ENCODE measurements around the gene CLDN20. TPM values are rescaled to one million over a fixed set of nuclear protein-coding genes. Genes with fewer than 3 reads are reported as not detected.
"Not testable (repeated sequence)": the region's sequence is repeated elsewhere in the genome, so short reads cannot be mapped to it uniquely, and the experiment has no call there.

The CLDN20 gene
- total and polyA plus RNA-seq, 7 experiments from 2014 or later: not detected

DNA sequence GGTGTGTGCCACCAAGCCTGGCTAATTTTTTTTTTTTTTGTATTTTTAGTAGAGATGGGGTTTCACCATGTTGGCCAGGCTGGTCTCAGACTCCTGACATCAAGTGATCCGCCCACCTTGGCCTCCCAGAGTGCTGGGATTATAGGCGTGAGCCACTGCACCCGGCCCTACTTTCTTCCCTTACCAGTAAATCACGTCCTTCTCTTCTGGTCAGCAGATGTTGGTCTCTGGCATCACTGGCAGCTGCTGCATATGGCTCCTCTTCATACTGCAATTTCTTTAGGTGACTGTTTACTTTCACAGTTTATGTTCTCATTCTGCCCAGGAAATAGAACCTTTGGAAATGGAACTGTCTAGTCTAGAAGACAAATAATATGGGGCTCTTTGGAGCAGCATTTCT lies 32.8 kb upstream of the CLDN20 start:
- intact Hi-C loops (cut with micrococcal nuclease); H3K9me3 Mint-ChIP-seq; POLR2A ChIA-PET; H3K4me3 ChIP-seq (ENCODE audit: low read length); H3K27ac Mint-ChIP-seq; H3K36me3 ChIP-seq (ENCODE audit: control insufficient read depth in 2 of 3, insufficient read depth in 3 of 3, low read length in 3 of 3); DNase-seq; H3K27me3 ChIP-seq (ENCODE audit: control insufficient read depth in 2 of 2, insufficient read depth in 2 of 2, low read length in 2 of 2); H3K27ac ChIP-seq (ENCODE audit: low read depth, low read length); ATAC-seq; CTCF ChIA-PET; H3K4me3 Mint-ChIP-seq; H3K4me1 ChIP-seq (ENCODE audit: control insufficient read depth in 2 of 2, insufficient read depth in 2 of 2, low read length in 2 of 2); H3K4me1 Mint-ChIP-seq; H3K36me3 Mint-ChIP-seq; H3K9me3 ChIP-seq (ENCODE audit: control insufficient read depth in 2 of 3, low read length in 3 of 3): not testable (repeated sequence)
- peaks cover 0 to 14% (median 4%) of the 10 kb centered on the region in 5 donors for H3K27me3 Mint-ChIP-seq

- Mint-ChIP-seq H3K4me3 (no peak overlapping the region), H3K4me1 (no peaks in the 10 kb centered on the region), H3K27ac (no peak overlapping the region), H3K27me3 (peaks cover 0 to 9% (median 8%) of the 10 kb centered on the region in 5 donors), H3K36me3 (peaks cover 0 to 5% (median 4%) of the 10 kb centered on the region in 5 donors), H3K9me3 (peaks cover 0 to 16% (median 3%) of the 10 kb centered on the region in 11 donors)
- intact Hi-C loops (cut with micrococcal nuclease): no loop called here
- no peaks in the 10 kb centered on the region for H3K36me3 ChIP-seq (ENCODE audit: control insufficient read depth in 2 of 3, insufficient read depth in 3 of 3, low read length in 3 of 3)
- no peaks in the 10 kb centered on the region for H3K27me3 ChIP-seq (ENCODE audit: control insufficient read depth in 2 of 2, insufficient read depth in 2 of 2, low read length in 2 of 2)
- no peak overlapping the region for H3K4me3 ChIP-seq (ENCODE audit: low read length)
- no peaks in the 10 kb centered on the region for H3K4me1 ChIP-seq (ENCODE audit: control insufficient read depth in 2 of 2, insufficient read depth in 2 of 2, low read length in 2 of 2)
- ATAC-seq (no peak), DNase-seq (no peak)
- ChIA-PET POLR2A (no interaction called here), CTCF (no interaction called here)
- peaks cover 0 to 4% (median 0%) of the 10 kb centered on the region in 3 experiments for H3K9me3 ChIP-seq (ENCODE audit: control insufficient read depth in 2 of 3, low read length in 3 of 3)
- no peak overlapping the region for H3K27ac ChIP-seq (ENCODE audit: low read depth, low read length)
Observed at GRCh38 chr6:155232848-155233247, 31.0 kb upstream of the CLDN20 start.

DNA sequence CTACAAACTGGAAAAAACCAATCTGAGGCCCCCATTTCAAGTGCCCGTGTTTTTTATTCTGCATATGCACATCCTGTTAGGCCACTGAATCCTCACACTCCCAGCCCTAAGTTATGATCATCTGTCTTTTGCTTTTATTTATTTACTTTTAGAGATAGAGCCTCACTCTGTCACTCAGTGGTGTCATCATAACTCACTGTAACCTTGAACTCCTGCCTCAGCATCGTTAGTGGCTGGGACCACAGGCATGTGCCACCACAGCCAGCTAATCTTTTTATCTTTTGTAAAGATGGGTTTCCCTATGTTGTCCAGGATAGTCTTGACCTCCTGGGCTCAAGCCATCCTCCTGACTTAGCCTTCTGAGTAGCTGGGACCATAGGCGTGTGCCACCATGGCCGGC lies 29.6 kb upstream of the CLDN20 start:
- no peak for DNase-seq
- CTCF ChIA-PET: no interaction called here
- intact Hi-C loops (cut with micrococcal nuclease): no loop called here
- ATAC-seq: no peak
- Mint-ChIP-seq H3K9me3 (peaks cover 0 to 29% (median 10%) of the 10 kb centered on the region in 11 donors), H3K27ac (no peak overlapping the region), H3K36me3 (peaks cover 0 to 16% (median 4%) of the 10 kb centered on the region in 5 donors), H3K4me1 (no peaks in the 10 kb centered on the region), H3K27me3 (peaks cover 0 to 17% (median 13%) of the 10 kb centered on the region in 5 donors), H3K4me3 (no peak overlapping the region)
- H3K4me1 ChIP-seq (ENCODE audit: control insufficient read depth in 2 of 2, insufficient read depth in 2 of 2, low read length in 2 of 2): no peaks in the 10 kb centered on the region
- no peaks in the 10 kb centered on the region for H3K36me3 ChIP-seq (ENCODE audit: control insufficient read depth in 2 of 3, insufficient read depth in 3 of 3, low read length in 3 of 3)
- peaks cover 0 to 4% (median 0%) of the 10 kb centered on the region in 3 experiments for H3K9me3 ChIP-seq (ENCODE audit: control insufficient read depth in 2 of 3, low read length in 3 of 3)
- H3K4me3 ChIP-seq (ENCODE audit: low read length): no peak overlapping the region
- POLR2A ChIA-PET: no interaction called here
- no peak overlapping the region for H3K27ac ChIP-seq (ENCODE audit: low read depth, low read length)
- no peaks in the 10 kb centered on the region for H3K27me3 ChIP-seq (ENCODE audit: control insufficient read depth in 2 of 2, insufficient read depth in 2 of 2, low read length in 2 of 2)

DNA sequence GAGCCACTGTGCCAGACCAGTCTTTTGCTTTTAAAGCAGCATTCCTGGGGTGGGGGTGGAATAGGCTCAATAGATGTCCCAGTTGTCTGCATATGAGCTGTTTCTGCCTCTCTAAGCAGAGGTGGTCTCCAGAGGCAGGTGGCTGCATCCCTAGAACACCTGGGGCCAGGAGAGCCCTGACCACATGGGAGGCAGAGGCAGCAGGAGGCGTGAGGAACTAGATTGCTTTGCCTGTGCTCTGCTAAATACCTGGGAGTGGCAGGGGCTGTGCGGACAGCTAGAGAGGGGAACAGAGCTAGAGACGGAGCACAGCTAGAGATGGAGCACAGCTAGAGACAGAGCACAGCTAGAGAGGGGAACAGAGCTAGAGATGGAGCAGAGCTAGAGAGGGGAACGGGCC lies 29.1 kb upstream of the CLDN20 start:
- ChIA-PET POLR2A (no interaction called here), CTCF (no interaction called here)
- H3K4me3 ChIP-seq (ENCODE audit: low read length): no peak overlapping the region
- no peaks in the 10 kb centered on the region for H3K36me3 ChIP-seq (ENCODE audit: control insufficient read depth in 2 of 3, insufficient read depth in 3 of 3, low read length in 3 of 3)
- H3K4me1 ChIP-seq (ENCODE audit: control insufficient read depth in 2 of 2, insufficient read depth in 2 of 2, low read length in 2 of 2): no peaks in the 10 kb centered on the region
- Mint-ChIP-seq H3K36me3 (peaks cover 0 to 16% (median 4%) of the 10 kb centered on the region in 5 donors), H3K27ac (no peak overlapping the region), H3K27me3 (peaks cover 0 to 17% (median 13%) of the 10 kb centered on the region in 5 donors), H3K4me3 (no peak overlapping the region), H3K9me3 (peaks cover 0 to 30% (median 10%) of the 10 kb centered on the region in 11 donors), H3K4me1 (no peaks in the 10 kb centered on the region)
- ATAC-seq (no peak), DNase-seq (no peak)
- H3K27ac ChIP-seq (ENCODE audit: low read depth, low read length): no peak overlapping the region
- intact Hi-C loops (cut with micrococcal nuclease): no loop called here
- peaks cover 0 to 4% (median 0%) of the 10 kb centered on the region in 3 experiments for H3K9me3 ChIP-seq (ENCODE audit: control insufficient read depth in 2 of 3, low read length in 3 of 3)
- H3K27me3 ChIP-seq (ENCODE audit: control insufficient read depth in 2 of 2, insufficient read depth in 2 of 2, low read length in 2 of 2): no peaks in the 10 kb centered on the region

DNA sequence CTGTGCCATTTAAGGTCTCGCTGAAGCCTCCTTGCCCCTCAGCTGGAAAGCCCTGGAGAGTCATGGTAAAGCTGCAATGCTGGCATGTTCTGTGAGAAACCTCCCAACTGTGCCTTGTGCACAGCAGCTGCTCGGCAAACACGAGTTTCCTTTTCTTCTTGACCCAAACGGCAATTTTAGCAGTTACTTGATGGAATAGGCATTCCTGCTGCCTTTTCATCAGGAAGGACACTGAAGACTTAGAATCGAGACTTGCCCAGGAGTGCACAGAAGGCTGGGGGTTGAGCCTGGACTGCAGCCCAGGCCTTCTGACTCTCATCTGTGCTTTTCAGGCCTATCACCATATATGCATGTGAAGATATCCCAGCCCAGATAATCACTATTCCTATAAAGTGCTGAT lies 28.7 kb upstream of the CLDN20 start:
- CTCF ChIA-PET: no interaction called here

DNA sequence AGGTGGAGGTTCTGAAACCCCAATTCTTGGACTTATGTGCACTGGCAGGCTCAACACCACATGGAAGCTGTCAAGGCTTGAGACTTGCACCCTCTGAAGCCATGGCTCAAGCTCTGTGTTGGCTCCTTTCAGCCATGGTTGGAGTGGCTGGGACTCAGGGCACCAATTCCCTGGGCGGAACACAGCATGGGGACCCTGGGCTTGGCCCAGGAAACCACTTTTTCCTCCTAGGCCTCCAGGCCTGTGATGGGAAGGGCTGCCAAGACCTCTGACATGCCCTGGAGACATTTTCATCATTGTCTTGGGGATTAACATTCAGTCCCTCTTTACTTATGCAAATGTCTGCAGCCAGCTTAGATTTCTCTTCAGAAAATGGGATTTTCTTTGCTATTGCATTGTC lies 26.2 kb upstream of the CLDN20 start:
- DNase-seq (no peak), ATAC-seq (no peak)
- Mint-ChIP-seq H3K27me3 (peaks cover 0 to 21% (median 13%) of the 10 kb centered on the region in 5 donors), H3K4me3 (no peak overlapping the region), H3K4me1 (peaks cover 0 to 3% (median 0%) of the 10 kb centered on the region in 7 donors), H3K36me3 (peaks cover 0 to 12% (median 4%) of the 10 kb centered on the region in 5 donors), H3K9me3 (peaks cover 0 to 36% (median 10%) of the 10 kb centered on the region in 11 donors), H3K27ac (no peak overlapping the region)
- intact Hi-C loops (cut with micrococcal nuclease): no loop called here
- H3K27me3 ChIP-seq (ENCODE audit: control insufficient read depth in 2 of 2, insufficient read depth in 2 of 2, low read length in 2 of 2): no peaks in the 10 kb centered on the region
- ChIA-PET CTCF (no interaction called here), POLR2A (no interaction called here)
- no peaks in the 10 kb centered on the region for H3K4me1 ChIP-seq (ENCODE audit: control insufficient read depth in 2 of 2, insufficient read depth in 2 of 2, low read length in 2 of 2)
- no peak overlapping the region for H3K4me3 ChIP-seq (ENCODE audit: low read length)
- H3K36me3 ChIP-seq (ENCODE audit: control insufficient read depth in 2 of 3, insufficient read depth in 3 of 3, low read length in 3 of 3): no peaks in the 10 kb centered on the region
- no peak overlapping the region for H3K27ac ChIP-seq (ENCODE audit: low read depth, low read length)
- peaks cover 0 to 4% (median 0%) of the 10 kb centered on the region in 3 experiments for H3K9me3 ChIP-seq (ENCODE audit: control insufficient read depth in 2 of 3, low read length in 3 of 3)

More for the DNA sequence above, 28.7 kb upstream of the CLDN20 start:
- Mint-ChIP-seq H3K9me3 (peaks cover 0 to 27% (median 10%) of the 10 kb centered on the region in 11 donors), H3K36me3 (peaks cover 0 to 14% (median 4%) of the 10 kb centered on the region in 5 donors), H3K4me3 (no peak overlapping the region), H3K27me3 (peaks cover 0 to 17% (median 13%) of the 10 kb centered on the region in 5 donors), H3K27ac (no peak overlapping the region), H3K4me1 (no peaks in the 10 kb centered on the region)
- Histone ChIP-seq H3K4me1 (ENCODE audit: control insufficient read depth in 2 of 2, insufficient read depth in 2 of 2, low read length in 2 of 2) (no peaks in the 10 kb centered on the region), H3K27ac (ENCODE audit: low read depth, low read length) (no peak overlapping the region), H3K36me3 (ENCODE audit: control insufficient read depth in 2 of 3, insufficient read depth in 3 of 3, low read length in 3 of 3) (no peaks in the 10 kb centered on the region), H3K27me3 (ENCODE audit: control insufficient read depth in 2 of 2, insufficient read depth in 2 of 2, low read length in 2 of 2) (no peaks in the 10 kb centered on the region), H3K4me3 (ENCODE audit: low read length) (no peak overlapping the region), H3K9me3 (ENCODE audit: control insufficient read depth in 2 of 3, low read length in 3 of 3) (peaks cover 0 to 4% (median 0%) of the 10 kb centered on the region in 3 experiments)
- POLR2A ChIA-PET: no interaction called here
- no peak for DNase-seq
- intact Hi-C loops (cut with micrococcal nuclease): no loop called here
- ATAC-seq: no peak

DNA sequence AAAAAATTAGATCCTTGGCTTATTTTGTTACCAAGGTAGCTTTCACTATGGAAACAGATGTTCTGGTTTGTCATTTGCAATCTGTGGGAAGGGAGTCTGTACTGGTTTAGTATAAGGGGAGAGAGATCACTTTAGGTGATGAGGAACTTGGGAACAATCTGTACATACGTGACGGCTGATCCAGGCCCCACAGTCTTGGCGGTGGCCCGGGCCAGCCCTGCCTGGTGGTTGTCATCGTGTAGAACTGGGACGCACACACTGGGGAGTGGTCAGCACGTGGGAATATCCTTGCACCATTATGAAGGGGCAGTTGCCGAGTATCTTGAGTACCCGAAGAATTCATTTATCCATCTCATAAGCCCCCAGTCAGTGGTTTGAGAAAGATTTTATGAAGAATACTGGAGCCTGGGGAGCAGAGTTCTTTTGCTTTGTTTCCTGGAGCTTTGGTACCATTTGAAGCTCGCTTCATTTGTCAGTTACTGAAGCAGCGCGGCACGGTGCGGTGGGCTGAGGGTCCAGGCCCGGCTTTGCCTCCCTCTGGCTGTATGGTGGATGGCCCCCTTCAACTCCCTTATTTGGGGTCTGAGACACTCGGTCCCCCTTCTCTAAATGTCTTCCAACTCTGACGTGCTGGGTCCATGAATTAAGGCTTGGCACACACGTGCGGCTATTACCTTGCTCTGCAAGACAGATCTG lies 22.8 kb upstream of the CLDN20 start:
- Histone ChIP-seq H3K9me3 (ENCODE audit: control insufficient read depth in 2 of 3, low read length in 3 of 3) (peaks cover 0 to 4% (median 0%) of the 10 kb centered on the region in 3 experiments), H3K27me3 (ENCODE audit: control insufficient read depth in 2 of 2, insufficient read depth in 2 of 2, low read length in 2 of 2) (no peaks in the 10 kb centered on the region), H3K36me3 (ENCODE audit: control insufficient read depth in 2 of 3, insufficient read depth in 3 of 3, low read length in 3 of 3) (no peaks in the 10 kb centered on the region), H3K4me3 (ENCODE audit: low read length) (no peak overlapping the region), H3K27ac (ENCODE audit: low read depth, low read length) (no peak overlapping the region), H3K4me1 (ENCODE audit: control insufficient read depth in 2 of 2, insufficient read depth in 2 of 2, low read length in 2 of 2) (no peaks in the 10 kb centered on the region)
- H3K4me3 Mint-ChIP-seq: no peak overlapping the region
- no peak overlapping the region for H3K27ac Mint-ChIP-seq
- ChIA-PET POLR2A (no interaction called here), CTCF (no interaction called here)
- intact Hi-C loops (cut with micrococcal nuclease): no loop called here
- H3K27me3 Mint-ChIP-seq: peaks cover 0 to 13% (median 9%) of the 10 kb centered on the region in 5 donors
- no peak for ATAC-seq
- DNase-seq: no peak
- peaks cover 0 to 3% (median 0%) of the 10 kb centered on the region in 7 donors for H3K4me1 Mint-ChIP-seq
- H3K9me3 Mint-ChIP-seq: peaks cover 0 to 44% (median 10%) of the 10 kb centered on the region in 11 donors
- peaks cover 0 to 12% (median 4%) of the 10 kb centered on the region in 5 donors for H3K36me3 Mint-ChIP-seq
